ENCODE results near the gene SAG. TPM values are rescaled to one million over a fixed set of nuclear protein-coding genes. Genes with fewer than 3 reads are reported as not detected.

SAG gene
- total and polyA plus RNA-seq, 5 experiments from 2014 or later, result 1.2 TPM; not detected in 4

DNA sequence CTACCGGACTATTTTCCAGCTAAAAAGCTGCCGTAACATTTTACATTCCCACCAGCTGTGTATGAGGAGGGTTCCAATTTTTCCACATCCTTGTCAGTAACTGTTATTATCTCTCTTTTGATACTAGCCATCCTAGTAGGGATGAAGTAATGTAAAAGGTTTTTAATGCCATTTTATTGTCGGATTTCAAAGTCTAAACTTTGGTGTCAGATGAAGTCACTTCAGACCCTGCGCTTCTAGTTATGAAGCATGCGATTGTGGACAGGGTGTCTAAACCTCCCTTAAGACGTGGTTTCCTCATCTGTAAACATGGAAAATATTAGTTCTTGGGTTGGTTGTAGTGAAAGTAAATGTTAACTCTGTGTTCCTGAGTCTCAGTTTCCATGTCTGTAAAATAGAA lies 51.3 kb downstream of the SAG start:
- H3K27me3 Mint-ChIP-seq, result no peaks in the 10 kb centered on the region
- POLR2A ChIA-PET, result no interaction called here
- H3K27ac Mint-ChIP-seq, result peak overlapping the region in 5 of 10 donors; percentile 22 to 76 (median 67)
- H3K9me3 Mint-ChIP-seq, result peaks cover 0 to 9% (median 4%) of the 10 kb centered on the region in 9 donors
- peak overlapping the region in 8 of 10 donors; percentile 8 to 93 (median 70) for H3K4me3 Mint-ChIP-seq
- DNase-seq (no peak), ATAC-seq (no peak)
- H3K4me1 Mint-ChIP-seq, result peaks cover 32 to 82% (median 73%) of the 10 kb centered on the region in 4 donors
- H3K36me3 Mint-ChIP-seq, result peaks cover 6 to 39% (median 14%) of the 10 kb centered on the region in 3 donors

DNA sequence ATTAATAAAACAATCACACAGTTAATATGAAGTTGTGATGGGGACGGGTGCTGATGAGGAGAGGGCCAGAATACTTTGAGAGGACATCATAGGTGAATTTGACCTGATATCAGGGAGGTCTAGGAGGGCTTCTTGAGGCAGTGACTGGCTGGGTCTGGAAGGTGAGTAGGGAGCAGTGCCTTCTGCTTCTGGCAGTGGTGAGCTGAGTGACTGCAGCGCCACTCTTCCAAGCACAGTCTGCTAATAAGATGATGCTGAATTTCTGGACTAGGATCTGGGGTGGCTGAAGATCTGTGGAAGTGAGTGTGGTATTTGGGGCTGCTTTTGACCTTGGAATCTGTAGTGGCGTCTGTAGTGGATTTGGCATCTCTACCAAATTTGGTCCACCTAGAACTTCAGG lies 52.2 kb downstream of the SAG start:
- peak overlapping the region in 2 of 10 donors; percentile 10 to 43 for H3K4me3 Mint-ChIP-seq
- peak overlapping the region in 9 of 10 donors; percentile 6 to 81 (median 56) for H3K27ac Mint-ChIP-seq

DNA sequence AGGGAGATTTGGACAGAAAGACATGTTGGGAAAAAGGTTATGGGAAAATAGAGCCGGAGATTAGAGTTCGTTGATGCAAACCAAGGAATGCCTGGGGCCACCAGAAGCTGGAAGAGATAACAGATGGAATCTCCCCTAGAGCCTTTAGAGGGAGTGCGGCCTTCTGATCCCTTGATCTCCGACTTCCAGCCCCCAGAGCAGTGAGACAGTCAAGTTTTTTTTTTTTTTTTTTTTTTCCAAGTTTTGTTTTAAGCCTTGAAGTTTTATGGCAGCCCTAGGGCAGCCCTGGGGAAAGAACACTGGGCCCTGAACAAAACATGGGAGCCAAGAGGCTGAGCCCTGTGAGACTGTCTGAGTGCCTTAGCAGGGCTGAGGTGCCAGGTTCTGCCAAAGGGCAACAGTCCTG lies 53.2 kb downstream of the SAG start:
- ATAC-seq (no peak), DNase-seq (no peak)
- H3K4me3 Mint-ChIP-seq, result peak overlapping the region in 1 of 10 donors; percentile 3
- no peaks in the 10 kb centered on the region for H3K27me3 Mint-ChIP-seq
- POLR2A ChIA-PET, result interaction anchor here (0.7 kb wide), 1 partner anchor 11 kb away, joined by 6 read pairs; no protein-coding TSS in a partner anchor
- H3K9me3 Mint-ChIP-seq, result peaks cover 0 to 9% (median 4%) of the 10 kb centered on the region in 9 donors
- H3K4me1 Mint-ChIP-seq, result peaks cover 30 to 88% (median 78%) of the 10 kb centered on the region in 4 donors
- peak overlapping the region in 6 of 10 donors; percentile 37 to 80 (median 68) for H3K27ac Mint-ChIP-seq
- peaks cover 14 to 55% (median 23%) of the 10 kb centered on the region in 3 donors for H3K36me3 Mint-ChIP-seq

More for the DNA sequence above, 52.2 kb downstream of the SAG start:
- DNase-seq (no peak), ATAC-seq (no peak)
- peaks cover 0 to 9% (median 4%) of the 10 kb centered on the region in 9 donors for H3K9me3 Mint-ChIP-seq
- peaks cover 12 to 47% (median 23%) of the 10 kb centered on the region in 3 donors for H3K36me3 Mint-ChIP-seq
- H3K27me3 Mint-ChIP-seq, result no peaks in the 10 kb centered on the region
- POLR2A ChIA-PET, result no interaction called here
- H3K4me1 Mint-ChIP-seq, result peaks cover 35 to 88% (median 77%) of the 10 kb centered on the region in 4 donors

DNA sequence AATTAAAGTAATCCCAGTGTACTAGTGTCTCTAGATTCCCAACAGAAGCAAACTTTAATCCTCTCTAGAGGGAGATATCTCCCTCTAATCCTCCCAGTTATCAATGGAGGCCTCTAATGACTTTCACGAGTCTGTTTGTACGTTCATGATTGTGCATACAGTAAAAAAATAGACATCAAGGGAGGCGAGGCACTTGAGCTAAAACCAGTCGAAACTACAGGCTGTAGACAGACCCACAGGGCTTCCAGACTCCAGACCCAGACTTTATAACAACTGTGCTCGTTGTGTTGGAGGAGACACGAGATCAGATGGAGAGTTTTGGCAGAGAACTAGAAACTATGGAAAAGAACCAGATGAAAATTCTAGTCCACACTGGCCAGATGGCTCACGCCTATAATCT lies 53.7 kb downstream of the SAG start:
- peaks cover 0 to 9% (median 4%) of the 10 kb centered on the region in 9 donors for H3K9me3 Mint-ChIP-seq
- ATAC-seq, result no peak
- POLR2A ChIA-PET, result interaction anchor here (1.1 kb wide), 1 partner anchor 63 kb away, joined by 3 read pairs; no protein-coding TSS in a partner anchor
- no peak for DNase-seq
- peaks cover 30 to 88% (median 78%) of the 10 kb centered on the region in 4 donors for H3K4me1 Mint-ChIP-seq
- no peak overlapping the region for H3K4me3 Mint-ChIP-seq
- peak overlapping the region in 6 of 10 donors; percentile 19 to 79 (median 69) for H3K27ac Mint-ChIP-seq
- H3K36me3 Mint-ChIP-seq, result peaks cover 14 to 57% (median 23%) of the 10 kb centered on the region in 3 donors
- no peaks in the 10 kb centered on the region for H3K27me3 Mint-ChIP-seq

DNA sequence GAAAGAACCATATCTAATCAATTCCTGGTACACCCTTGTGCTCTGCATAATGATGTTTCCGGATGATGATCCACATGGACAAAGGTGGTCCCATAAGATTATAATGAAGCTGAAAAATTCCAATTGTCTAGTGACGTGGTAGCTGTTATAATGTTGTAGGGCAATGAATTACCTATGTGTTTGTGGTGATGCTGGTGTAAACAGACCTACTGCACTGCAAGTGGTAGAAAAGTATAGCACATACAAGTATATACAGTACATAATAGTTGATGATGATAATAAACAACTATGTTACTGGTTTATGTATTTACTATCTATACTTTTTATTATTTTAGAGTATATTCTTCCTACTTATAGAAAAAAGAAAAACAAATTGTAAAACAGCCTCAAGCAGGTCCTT lies 55.1 kb downstream of the SAG start:
- Mint-ChIP-seq H3K36me3 (peaks cover 14 to 66% (median 23%) of the 10 kb centered on the region in 3 donors), H3K4me1 (peaks cover 28 to 86% (median 74%) of the 10 kb centered on the region in 4 donors), H3K27me3 (no peaks in the 10 kb centered on the region), H3K4me3 (no peak overlapping the region), H3K27ac (peak overlapping the region in 1 of 10 donors; percentile 19), H3K9me3 (peaks cover 0 to 9% (median 4%) of the 10 kb centered on the region in 9 donors)
- DNase-seq (no peak), ATAC-seq (no peak)
- POLR2A ChIA-PET, result interaction anchor here (0.6 to 1.1 kb wide), 3 partner anchors 8 to 60 kb away, joined by 3 to 10 read pairs (median 4); partner anchors contain the start of gene DGKD

DNA sequence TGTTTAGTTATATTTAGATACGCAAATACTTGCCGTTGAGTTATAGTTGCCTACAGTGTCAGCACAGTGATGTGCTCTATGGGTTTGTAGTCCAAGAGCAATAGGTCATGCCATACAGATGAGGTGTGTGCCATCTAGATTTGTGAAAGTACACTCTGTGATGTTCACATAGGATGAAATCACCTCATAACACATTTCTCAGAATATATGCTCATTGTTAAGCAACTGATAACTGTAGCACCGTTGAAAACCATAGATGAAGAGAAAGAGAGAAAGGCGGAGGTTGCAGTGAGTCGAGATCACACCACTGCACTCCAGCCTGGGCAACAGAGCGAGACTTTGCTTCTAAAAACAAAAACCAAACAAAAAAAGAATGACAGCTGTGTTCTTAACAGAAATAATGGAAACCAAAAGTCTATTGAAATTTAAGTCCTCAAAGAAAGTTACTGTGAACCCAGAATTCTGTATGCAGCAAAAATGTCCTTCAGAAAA lies 56.2 kb downstream of the SAG start:
- DNase-seq, result no peak
- Mint-ChIP-seq H3K9me3 (peaks cover 0 to 9% (median 4%) of the 10 kb centered on the region in 9 donors), H3K27me3 (no peaks in the 10 kb centered on the region), H3K4me1 (peaks cover 31 to 86% (median 74%) of the 10 kb centered on the region in 4 donors), H3K36me3 (peaks cover 14 to 67% (median 23%) of the 10 kb centered on the region in 3 donors), H3K27ac (peak overlapping the region in 5 of 10 donors; percentile 3 to 30 (median 12)), H3K4me3 (no peak overlapping the region)
- POLR2A ChIA-PET, result interaction anchor here (1.1 kb wide), 1 partner anchor 9 kb away, joined by 3 read pairs; the partner anchor contains the start of gene DGKD
- no peak for ATAC-seq

DNA sequence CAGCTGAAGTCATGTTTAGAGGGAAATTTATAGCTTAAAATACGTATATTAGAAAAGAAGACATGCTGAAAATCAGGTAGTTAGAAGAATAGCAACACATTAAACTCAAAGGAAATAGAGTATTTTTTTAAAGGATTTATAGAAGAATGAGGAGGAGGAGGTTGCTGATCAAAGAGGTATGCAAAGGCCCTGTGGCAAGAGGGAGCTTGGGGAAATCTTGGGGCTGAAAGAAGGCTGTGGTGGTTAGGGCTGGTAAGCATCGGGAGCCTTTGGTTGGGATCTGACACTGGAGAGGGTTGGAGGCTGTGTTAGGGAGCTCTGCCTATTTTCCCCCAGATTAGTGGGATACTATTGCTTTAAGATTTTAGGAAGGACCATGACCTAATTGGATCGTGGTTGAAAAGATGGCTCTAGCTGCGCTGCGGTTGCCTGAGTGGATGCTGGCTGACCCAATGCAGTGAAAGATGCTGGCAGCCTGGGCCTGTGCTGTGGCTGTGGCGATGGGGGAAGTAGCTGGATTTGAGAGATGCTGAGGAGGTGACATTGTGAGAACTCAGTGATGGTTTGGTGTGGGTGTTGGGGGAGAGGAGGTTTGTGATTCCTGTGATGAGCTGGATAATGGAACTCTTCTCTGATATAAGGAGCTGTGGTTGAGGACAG lies 58.4 kb downstream of the SAG start:
- ATAC-seq, result no peak

DNA sequence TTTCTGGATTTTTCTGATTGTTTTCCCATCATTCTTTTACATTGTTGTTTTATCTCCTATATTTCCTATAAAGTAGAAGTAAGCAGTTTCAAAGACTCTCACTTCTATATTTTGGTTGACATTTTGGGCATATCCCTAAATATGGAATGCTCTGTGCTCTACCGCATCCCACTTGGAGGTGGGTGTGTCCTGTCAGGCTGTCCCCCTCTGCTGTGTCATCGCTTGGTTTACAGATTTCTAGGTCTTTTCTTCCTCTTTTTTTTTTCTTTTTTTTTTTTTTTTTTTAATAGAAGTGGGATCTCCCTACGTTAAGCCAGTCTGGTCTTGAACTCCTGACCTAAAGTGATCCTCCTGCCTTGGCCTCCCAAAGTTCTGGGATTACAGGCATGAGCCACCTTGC lies 60.0 kb downstream of the SAG start:
- H3K27me3 Mint-ChIP-seq, result no peaks in the 10 kb centered on the region
- H3K4me1 Mint-ChIP-seq, result peaks cover 32 to 83% (median 64%) of the 10 kb centered on the region in 4 donors
- H3K27ac Mint-ChIP-seq, result peak overlapping the region in 7 of 10 donors; percentile 5 to 91 (median 51)
- H3K4me3 Mint-ChIP-seq, result no peak overlapping the region
- H3K9me3 Mint-ChIP-seq, result peaks cover 0 to 9% (median 4%) of the 10 kb centered on the region in 9 donors
- POLR2A ChIA-PET, result no interaction called here
- ATAC-seq (no peak), DNase-seq (no peak)
- H3K36me3 Mint-ChIP-seq, result peaks cover 14 to 60% (median 21%) of the 10 kb centered on the region in 3 donors

More for the DNA sequence above, 58.4 kb downstream of the SAG start:
- POLR2A ChIA-PET, result interaction anchor here (1.0 to 2.2 kb wide), 4 partner anchors 9 to 96 kb away, joined by 3 to 9 read pairs (median 6); partner anchors contain the start of gene DGKD
- H3K27me3 Mint-ChIP-seq, result no peaks in the 10 kb centered on the region
- no peak for DNase-seq
- peak overlapping the region; percentile 32 to 91 (median 78) for H3K27ac Mint-ChIP-seq
- peaks cover 0 to 9% (median 4%) of the 10 kb centered on the region in 9 donors for H3K9me3 Mint-ChIP-seq
- peaks cover 14 to 56% (median 17%) of the 10 kb centered on the region in 3 donors for H3K36me3 Mint-ChIP-seq
- H3K4me3 Mint-ChIP-seq, result peak overlapping the region in 2 of 10 donors; percentile 12 to 20
- peaks cover 32 to 85% (median 71%) of the 10 kb centered on the region in 4 donors for H3K4me1 Mint-ChIP-seq

DNA sequence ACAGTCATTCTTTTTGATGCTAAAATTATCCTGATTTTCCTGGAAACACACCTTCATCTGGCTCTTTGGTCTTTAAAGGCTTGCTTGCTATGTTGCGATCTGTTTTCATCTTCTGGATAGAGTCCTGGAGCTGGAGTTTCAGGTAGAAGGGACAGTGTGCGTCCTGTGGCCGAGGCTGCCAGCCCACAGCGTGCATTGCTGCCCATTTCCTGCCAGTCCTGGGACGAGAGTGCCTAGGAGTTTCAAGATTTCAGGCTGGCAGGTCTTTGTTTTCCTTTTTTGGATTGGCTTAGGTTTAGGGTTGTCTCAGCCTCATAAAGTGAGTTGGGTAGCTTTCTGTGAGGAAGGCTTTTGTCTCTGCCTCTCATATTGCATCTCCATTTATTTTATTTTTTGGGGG lies 61.1 kb downstream of the SAG start:
- peak overlapping the region in 9 of 10 donors; percentile 1 to 91 (median 63) for H3K27ac Mint-ChIP-seq
- peaks cover 38 to 82% (median 68%) of the 10 kb centered on the region in 4 donors for H3K4me1 Mint-ChIP-seq
- H3K36me3 Mint-ChIP-seq, result peaks cover 15 to 64% (median 21%) of the 10 kb centered on the region in 3 donors

DNA sequence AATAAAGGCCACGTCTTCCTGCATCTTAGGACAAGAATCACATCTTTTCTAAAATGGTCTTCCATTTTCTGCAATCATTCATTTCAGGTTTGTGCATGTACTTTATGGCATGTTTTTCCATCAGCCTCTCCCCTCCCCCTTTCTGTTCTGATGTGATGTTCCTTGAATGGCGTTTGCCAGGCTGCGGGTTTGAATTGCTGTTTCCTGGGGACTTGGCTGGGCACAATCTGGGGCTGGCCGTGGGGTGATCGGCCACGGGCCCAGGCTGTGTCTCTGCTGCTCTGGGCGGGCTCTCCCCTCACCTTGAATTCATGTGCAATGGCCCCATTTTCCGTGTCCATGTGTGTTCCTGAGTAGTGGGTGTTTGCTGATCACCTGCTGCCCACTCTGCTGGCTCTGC lies 61.8 kb downstream of the SAG start:
- peak overlapping the region in 7 of 10 donors; percentile 31 to 91 (median 62) for H3K27ac Mint-ChIP-seq
- peaks cover 36 to 75% (median 65%) of the 10 kb centered on the region in 4 donors for H3K4me1 Mint-ChIP-seq
- ATAC-seq (no peak), DNase-seq (no peak)
- POLR2A ChIA-PET, result no interaction called here
- no peaks in the 10 kb centered on the region for H3K27me3 Mint-ChIP-seq
- H3K9me3 Mint-ChIP-seq, result peaks cover 0 to 1% (median 0%) of the 10 kb centered on the region in 9 donors
- peaks cover 10 to 65% (median 14%) of the 10 kb centered on the region in 3 donors for H3K36me3 Mint-ChIP-seq
- H3K4me3 Mint-ChIP-seq, result peak overlapping the region in 3 of 10 donors; percentile 13 to 30 (median 14)

More for the DNA sequence above, 61.1 kb downstream of the SAG start:
- POLR2A ChIA-PET, result no interaction called here
- ATAC-seq (no peak), DNase-seq (no peak)
- H3K4me3 Mint-ChIP-seq, result peak overlapping the region in 4 of 10 donors; percentile 14 to 57 (median 45)
- peaks cover 0 to 4% (median 2%) of the 10 kb centered on the region in 9 donors for H3K9me3 Mint-ChIP-seq
- no peaks in the 10 kb centered on the region for H3K27me3 Mint-ChIP-seq

DNA sequence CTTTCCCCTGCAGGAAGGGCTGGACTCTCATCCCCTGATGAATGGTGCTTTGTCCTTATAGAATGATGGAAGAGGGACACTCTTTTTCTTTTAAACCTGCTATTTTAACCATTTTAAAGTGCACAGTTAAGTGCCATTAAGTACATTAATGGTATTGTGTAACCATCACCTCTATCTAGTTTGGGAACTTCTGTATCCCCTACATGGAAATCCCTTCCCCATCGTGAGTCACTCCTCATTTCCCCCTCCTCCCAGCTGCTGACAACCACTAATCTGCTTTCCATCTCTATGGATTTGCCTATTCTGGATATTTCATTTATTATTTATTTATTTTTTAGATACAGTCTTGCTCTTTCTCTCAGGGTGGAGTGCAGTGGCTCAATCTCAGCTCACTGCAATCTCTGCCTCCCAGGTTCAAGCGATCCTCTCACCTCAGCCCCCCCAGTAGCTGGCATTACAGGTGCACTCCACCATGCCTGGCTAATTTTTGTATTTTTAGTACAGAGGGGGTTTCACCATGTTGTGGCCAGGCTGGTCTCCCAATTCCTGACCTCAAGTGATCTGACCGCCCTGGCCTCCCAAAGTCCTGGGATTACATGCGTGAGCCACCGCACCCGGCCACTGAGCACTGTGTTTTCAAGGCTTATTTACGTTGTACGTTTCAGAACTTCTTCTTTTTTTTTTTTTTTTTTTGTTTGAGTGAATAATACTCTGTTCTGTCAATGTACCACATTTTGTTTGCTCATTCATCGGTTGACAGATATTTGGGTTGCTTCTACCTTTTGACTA lies 62.5 kb downstream of the SAG start:
- no peaks in the 10 kb centered on the region for H3K27me3 Mint-ChIP-seq
- H3K27ac Mint-ChIP-seq, result peak overlapping the region in 9 of 10 donors; percentile 11 to 91 (median 58)
- H3K36me3 Mint-ChIP-seq, result peaks cover 5 to 63% (median 11%) of the 10 kb centered on the region in 3 donors
- ATAC-seq, result no peak
- H3K4me1 Mint-ChIP-seq, result peaks cover 34 to 73% (median 63%) of the 10 kb centered on the region in 4 donors
- H3K4me3 Mint-ChIP-seq, result peak overlapping the region in 3 of 10 donors; percentile 14 to 30 (median 24)
- POLR2A ChIA-PET, result no interaction called here
- no peaks in the 10 kb centered on the region for H3K9me3 Mint-ChIP-seq
- DNase-seq, result no peak

DNA sequence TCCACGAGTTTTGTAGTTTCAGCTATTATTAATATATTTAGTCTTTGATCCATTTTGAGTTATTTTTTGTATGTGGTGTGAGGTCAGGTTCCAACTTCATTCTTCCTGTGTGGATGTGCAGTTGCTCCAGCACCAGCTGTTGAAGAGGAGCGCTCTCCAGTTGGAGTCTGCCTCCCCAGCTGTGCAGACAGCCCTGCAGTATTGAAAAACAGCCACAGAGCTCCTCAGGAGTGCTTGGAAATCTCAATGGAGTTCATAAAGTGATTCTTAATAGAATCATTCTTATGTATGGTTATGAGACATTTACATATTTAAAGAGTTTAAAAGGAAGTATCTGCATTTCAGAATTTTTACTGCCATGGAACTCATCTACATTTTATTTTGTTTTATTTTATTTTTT lies 64.0 kb downstream of the SAG start:
- Mint-ChIP-seq H3K36me3 (peaks cover 5 to 67% (median 11%) of the 10 kb centered on the region in 3 donors), H3K27me3 (no peaks in the 10 kb centered on the region), H3K4me1 (peaks cover 34 to 71% (median 59%) of the 10 kb centered on the region in 4 donors), H3K9me3 (no peaks in the 10 kb centered on the region), H3K4me3 (peak overlapping the region in 1 of 10 donors; percentile 30), H3K27ac (peak overlapping the region in 8 of 10 donors; percentile 16 to 83 (median 50))
- POLR2A ChIA-PET, result interaction anchor here (0.6 kb wide), 1 partner anchor 11 kb away, joined by 6 read pairs; no protein-coding TSS in a partner anchor
- ATAC-seq (no peak), DNase-seq (no peak)

Data from naive thymus-derived CD8-positive, alpha-beta T cell (primary cell).